NCI-H1105 treated with DMSO at 0.1 percent for 48 hours (cell line): ENCODE data around the gene GPR119.
A peak's percentile ranks its signal among the peaks of the same experiment; 100 is the strongest.
"Not testable (repeated sequence)": the region's sequence is repeated elsewhere in the genome, so short reads cannot be mapped to it uniquely, and the experiment has no call there.

ENCODE experiments used
- DNase-seq: peaks from one replicate; lab custom pipeline; 2025; lab: John Stamatoyannopoulos, UW

Gene GPR119

GRCh38 chrX:130339408-130340222, 45.9 kb downstream of the GPR119 start, which contains the start of gene SLC25A14:
Gene SLC25A14, plus strand, starts transcription at chrX:130339919. Its CDS starts 360 bp downstream, at chrX:130340279.
- DNase-seq = peak; percentile 86

GRCh38 chrX:130338869-130339268, 46.6 kb downstream of the GPR119 start:
- not testable (repeated sequence) for DNase-seq

- DNase-seq = no peak
Observed at GRCh38 chrX:130336531-130336930, 48.9 kb downstream of the GPR119 start.
